Epithelial cell of proximal tubule (primary cell): Measurements from ENCODE around the gene HNMT. TPM values are rescaled to one million over a fixed set of nuclear protein-coding genes. Genes with fewer than 3 reads are reported as not detected.

Experiments used
- DNase-seq: peaks from one replicate; pipeline ENCODE4 v3.0.0-alpha.2; 2011; ENCODE audit warnings: low read depth
- H3K4me3 ChIP-seq: 2 replicates; pipeline ENCODE4 v1.5.1; 2011; ENCODE audit warnings: low read depth, mild to moderate bottlenecking, low read length
- CTCF ChIP-seq: conservative IDR thresholded peaks from 2 replicates; pipeline ENCODE4 v1.5.1; 2012; ENCODE audit warnings: low read depth, mild to moderate bottlenecking, low read length
- total RNA-seq: library from RNA; depleted of rRNA; stranded (reverse); fragments of >200 nt; gene quantifications from 2 replicates; pipeline ENCODE4 v1.2.3, GENCODE V29; 2015

The HNMT gene
- total RNA-seq, 1 donor from 2014 or later = 22.9 TPM

- no peak for DNase-seq
- TF ChIP-seq CTCF = no peak
- H3K4me3 ChIP-seq = no peak overlapping the region
Observed at GRCh38 chr2:138009622-138010021, 45.3 kb downstream of the HNMT start.

- DNase-seq = no peak
- TF ChIP-seq CTCF = no peak
- H3K4me3 ChIP-seq = no peak overlapping the region
Observed at GRCh38 chr2:138010890-138011289, 46.6 kb downstream of the HNMT start.

- TF ChIP-seq CTCF = no peak
- DNase-seq = no peak
- H3K4me3 ChIP-seq = no peak overlapping the region
Observed at GRCh38 chr2:138012082-138012481, 47.8 kb downstream of the HNMT start.

- no peak for DNase-seq
- no peak for TF ChIP-seq CTCF
- H3K4me3 ChIP-seq = no peak overlapping the region
Observed at GRCh38 chr2:138012968-138013367, 48.7 kb downstream of the HNMT start.

GRCh38 chr2:138013639-138014038, 49.4 kb downstream of the HNMT start:
- no peak overlapping the region for H3K4me3 ChIP-seq
- TF ChIP-seq CTCF = no peak

GRCh38 chr2:138015494-138015893, 51.2 kb downstream of the HNMT start:
- no peak for TF ChIP-seq CTCF
- DNase-seq = no peak
- no peak overlapping the region for H3K4me3 ChIP-seq

More at GRCh38 chr2:138013639-138014038, 49.4 kb downstream of the HNMT start:
- no peak for DNase-seq

- no peak for TF ChIP-seq CTCF
- no peak overlapping the region for H3K4me3 ChIP-seq
- no peak for DNase-seq
Observed at GRCh38 chr2:138016351-138017087, 52.2 kb downstream of the HNMT start.
